ENCODE data around the gene RMND5B. TPM values are rescaled to one million over a fixed set of nuclear protein-coding genes. Genes with fewer than 3 reads are reported as not detected.

Gene RMND5B
- total and polyA plus RNA-seq, 4 donors = 24.4 to 46.1 (median 36.1) TPM

DNA sequence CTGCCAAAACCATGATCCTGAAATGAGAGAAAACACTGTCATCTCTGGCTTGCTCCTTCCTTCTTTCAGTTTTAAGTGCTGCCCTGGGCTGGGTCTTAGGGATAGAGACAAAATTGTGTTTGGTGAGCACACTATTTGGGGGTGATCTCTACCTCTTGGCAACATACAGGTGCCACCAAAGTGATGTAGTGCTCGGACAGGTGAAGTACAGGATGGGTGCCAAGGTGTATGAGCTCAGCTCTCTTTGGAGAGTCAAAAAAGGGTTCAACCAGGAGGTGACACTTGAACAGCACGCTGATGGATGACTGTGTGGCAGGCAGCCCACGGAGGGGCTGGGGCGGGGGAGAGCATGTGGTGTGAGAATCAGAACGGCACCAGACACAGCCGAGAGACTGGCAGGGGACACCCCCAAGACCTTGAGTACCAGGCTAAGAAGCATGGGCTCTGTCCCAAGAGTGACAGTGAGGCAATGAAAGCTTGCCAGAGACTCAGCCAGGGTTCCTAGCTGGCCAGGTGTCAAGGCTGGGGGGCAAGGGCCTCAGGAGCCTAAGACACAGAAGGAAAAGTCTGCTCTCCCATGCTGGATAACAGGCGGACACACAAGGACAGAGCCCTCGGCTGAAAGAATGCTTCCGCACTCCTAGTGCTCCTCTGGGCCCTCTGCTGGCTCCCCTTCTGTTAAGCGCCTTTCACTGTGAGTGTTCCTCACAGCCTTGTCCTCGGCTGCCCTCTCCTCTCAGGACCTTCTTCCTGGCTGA, 20.3 kb downstream of the RMND5B start:
- H3K4me3 ChIP-seq = no peak overlapping the region
- no peak for ATAC-seq (ENCODE audit: insufficient read depth, low FRiP score)
- peaks cover 0 to 10% (median 5%) of the 10 kb centered on the region in 5 donors for H3K4me1 ChIP-seq (ENCODE audit: control insufficient read depth in 5 of 5, insufficient read depth in 5 of 5, low read length in 5 of 5)
- H3K27me3 ChIP-seq (ENCODE audit: control insufficient read depth in 3 of 3, insufficient read depth in 3 of 3, low read length in 2 of 3) = no peaks in the 10 kb centered on the region
- no peak overlapping the region for H3K9ac ChIP-seq (ENCODE audit: insufficient read depth in 1 of 2, low read length in 2 of 2)
- WGBS, 2 donors = 73 to 83% methylated on average over 11 of the region's 11 CpGs
- H3K27ac ChIP-seq (ENCODE audit: low read depth in 1 of 2, low read length in 1 of 2) = no peak overlapping the region
- peaks cover 18 to 43% (median 27%) of the 10 kb centered on the region in 4 donors for H3K36me3 ChIP-seq (ENCODE audit: control insufficient read depth in 4 of 4, insufficient read depth in 4 of 4, low read length in 4 of 4)
- DNase-seq = no peak
- H3K9me3 ChIP-seq (ENCODE audit: control insufficient read depth in 4 of 4, insufficient read depth in 3 of 4, low read length in 3 of 4) = no peaks in the 10 kb centered on the region
- TF ChIP-seq, protein P1, sequence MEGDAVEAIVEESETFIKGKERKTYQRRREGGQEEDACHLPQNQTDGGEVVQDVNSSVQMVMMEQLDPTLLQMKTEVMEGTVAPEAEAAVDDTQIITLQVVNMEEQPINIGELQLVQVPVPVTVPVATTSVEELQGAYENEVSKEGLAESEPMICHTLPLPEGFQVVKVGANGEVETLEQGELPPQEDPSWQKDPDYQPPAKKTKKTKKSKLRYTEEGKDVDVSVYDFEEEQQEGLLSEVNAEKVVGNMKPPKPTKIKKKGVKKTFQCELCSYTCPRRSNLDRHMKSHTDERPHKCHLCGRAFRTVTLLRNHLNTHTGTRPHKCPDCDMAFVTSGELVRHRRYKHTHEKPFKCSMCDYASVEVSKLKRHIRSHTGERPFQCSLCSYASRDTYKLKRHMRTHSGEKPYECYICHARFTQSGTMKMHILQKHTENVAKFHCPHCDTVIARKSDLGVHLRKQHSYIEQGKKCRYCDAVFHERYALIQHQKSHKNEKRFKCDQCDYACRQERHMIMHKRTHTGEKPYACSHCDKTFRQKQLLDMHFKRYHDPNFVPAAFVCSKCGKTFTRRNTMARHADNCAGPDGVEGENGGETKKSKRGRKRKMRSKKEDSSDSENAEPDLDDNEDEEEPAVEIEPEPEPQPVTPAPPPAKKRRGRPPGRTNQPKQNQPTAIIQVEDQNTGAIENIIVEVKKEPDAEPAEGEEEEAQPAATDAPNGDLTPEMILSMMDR (IDR thresholded peaks at IDR 0.05; ENCODE audit: control extremely low read depth, extremely low read depth) = no peak

- Histone ChIP-seq H3K36me3 (ENCODE audit: control insufficient read depth in 4 of 4, insufficient read depth in 4 of 4, low read length in 4 of 4) (peaks cover 7 to 28% (median 15%) of the 10 kb centered on the region in 4 donors), H3K9me3 (ENCODE audit: control insufficient read depth in 4 of 4, insufficient read depth in 3 of 4, low read length in 3 of 4) (no peaks in the 10 kb centered on the region), H3K9ac (ENCODE audit: insufficient read depth in 1 of 2, low read length in 2 of 2) (peak overlapping the region in 1 of 2 donors; percentile 75), H3K27me3 (ENCODE audit: control insufficient read depth in 3 of 3, insufficient read depth in 3 of 3, low read length in 2 of 3) (no peaks in the 10 kb centered on the region), H3K4me1 (ENCODE audit: control insufficient read depth in 5 of 5, insufficient read depth in 5 of 5, low read length in 5 of 5) (peaks cover 0 to 10% (median 5%) of the 10 kb centered on the region in 5 donors), H3K4me3 (peak overlapping the region; percentile 80), H3K27ac (ENCODE audit: low read depth in 1 of 2, low read length in 1 of 2) (peak overlapping the region in 1 of 2 donors; percentile 82)
- no peak for ATAC-seq (ENCODE audit: insufficient read depth, low FRiP score)
- TF ChIP-seq, protein P1 (IDR thresholded peaks at IDR 0.05; ENCODE audit: control extremely low read depth, extremely low read depth) = no peak
- no peak for DNase-seq
- WGBS, 2 donors = 50 to 54% methylated on average over 31 of the region's 31 CpGs
Measured at GRCh38 chr5:178152491-178153444, 22.0 kb downstream of the RMND5B start.

- DNase-seq = peak; percentile 99
Measured at GRCh38 chr5:178153530-178154340, 22.9 kb downstream of the RMND5B start, which contains the start of gene NHP2. NHP2 (minus strand) TSS chr5:178153885; CDS start chr5:178153817, 68 bp downstream.

More at GRCh38 chr5:178153530-178154340, 22.9 kb downstream of the RMND5B start, which contains the start of gene NHP2:
- peak within 1 kb of the TSS in 1 of 2 donors; percentile 75 for H3K9ac ChIP-seq (ENCODE audit: insufficient read depth in 1 of 2, low read length in 2 of 2)
- H3K27me3 ChIP-seq (ENCODE audit: control insufficient read depth in 3 of 3, insufficient read depth in 3 of 3, low read length in 2 of 3) = no peaks in the 10 kb centered on the region
- H3K36me3 ChIP-seq (ENCODE audit: control insufficient read depth in 4 of 4, insufficient read depth in 4 of 4, low read length in 4 of 4) = peaks cover 0 to 18% (median 12%) of the 10 kb centered on the region in 4 donors
- H3K4me3 ChIP-seq = peak within 1 kb of the TSS; percentile 80
- peak within 1 kb of the TSS; percentile 82 to 89 for H3K27ac ChIP-seq (ENCODE audit: low read depth in 1 of 2, low read length in 1 of 2)
- no peaks in the 10 kb centered on the region for H3K9me3 ChIP-seq (ENCODE audit: control insufficient read depth in 4 of 4, insufficient read depth in 3 of 4, low read length in 3 of 4)
- TF ChIP-seq, protein P1 (IDR thresholded peaks at IDR 0.05; ENCODE audit: control extremely low read depth, extremely low read depth) = no peak
- peaks cover 0 to 10% (median 5%) of the 10 kb centered on the region in 5 donors for H3K4me1 ChIP-seq (ENCODE audit: control insufficient read depth in 5 of 5, insufficient read depth in 5 of 5, low read length in 5 of 5)
- ATAC-seq (ENCODE audit: insufficient read depth, low FRiP score) = peak; percentile 100
- WGBS, 2 donors = 2 to 3% methylated on average over 68 of the region's 68 CpGs

Measured in lung (tissue), 12 donors.